ENCODE results near the gene OSBPL3. TPM values are rescaled to one million over a fixed set of nuclear protein-coding genes. Genes with fewer than 3 reads are reported as not detected.

The OSBPL3 gene
- total RNA-seq, 1 experiment from 2014 or later = 7.1 TPM

DNA sequence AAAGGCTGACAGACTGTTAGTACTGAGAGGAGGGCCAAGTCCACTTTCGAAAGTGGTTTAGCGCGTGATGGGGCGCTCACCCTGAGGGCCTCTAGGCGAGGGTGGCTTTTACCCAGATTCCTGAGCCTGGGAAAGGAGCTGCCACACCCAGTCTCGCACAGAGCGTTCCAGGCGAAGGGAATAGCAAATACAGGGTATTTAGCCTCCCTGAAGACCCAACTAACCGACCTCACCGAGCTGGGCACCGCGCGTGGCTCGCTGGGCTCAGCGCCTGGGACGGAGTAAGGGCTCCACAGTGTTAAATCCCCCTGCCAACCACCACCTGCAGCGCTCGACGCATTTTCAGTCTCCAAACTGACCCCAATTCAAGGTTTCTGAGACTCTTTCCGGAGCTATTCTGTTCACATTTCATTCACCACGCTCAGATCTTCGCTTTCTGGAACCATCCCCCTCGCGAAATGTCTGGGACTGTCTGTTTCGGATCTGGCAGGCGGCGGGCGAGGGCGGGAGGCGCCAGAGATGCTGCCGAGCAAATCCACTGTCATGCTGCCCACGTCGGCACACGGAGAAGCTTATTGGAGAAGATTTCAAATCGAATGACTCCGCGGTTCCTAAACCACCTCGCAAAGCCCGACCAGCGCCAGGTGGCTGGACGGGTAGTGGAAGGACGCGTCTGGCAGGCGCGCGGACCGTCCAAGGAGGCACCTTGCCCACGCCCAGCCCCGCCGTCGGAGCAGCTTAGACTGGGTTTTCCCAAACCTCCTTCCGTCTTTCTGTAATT, 1.4 kb upstream of the OSBPL3 start:
- no peak for DNase-seq (ENCODE audit: low spot score)
- in situ Hi-C loops (cut with HindIII; ENCODE audit: low sequenced_read_pairs) = no loop called here

DNA sequence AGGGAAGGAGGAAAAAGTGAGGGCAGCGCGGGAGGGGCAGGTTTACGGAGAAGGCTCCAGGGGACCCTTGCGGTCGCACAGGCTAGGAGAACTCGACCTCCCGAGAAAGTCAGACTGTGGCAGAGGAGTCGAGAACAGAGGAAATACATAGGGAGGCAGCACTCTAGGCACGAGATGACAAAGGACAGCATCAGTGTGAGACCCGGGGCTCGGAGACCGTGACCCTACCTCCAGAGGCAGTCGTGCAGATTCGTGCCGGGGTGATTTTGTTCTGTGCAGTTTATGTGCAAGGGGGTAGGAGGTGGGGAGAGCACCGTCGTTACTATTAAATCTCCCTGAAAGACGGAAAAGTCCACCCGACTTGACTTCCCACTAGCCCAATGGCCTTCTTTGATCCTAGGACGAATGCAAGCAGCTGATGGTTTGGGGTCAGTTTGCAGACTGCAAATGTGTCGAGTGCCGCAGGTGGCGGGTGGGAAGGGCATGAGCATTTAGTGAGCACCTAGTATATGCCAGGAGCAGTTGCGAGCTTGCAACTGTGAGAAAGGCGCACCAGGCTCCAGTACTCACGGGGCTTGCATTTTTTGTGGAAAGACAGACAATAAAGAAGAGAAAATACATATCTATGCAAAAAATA, 674 bp upstream of the OSBPL3 start:
- in situ Hi-C loops (cut with HindIII; ENCODE audit: low sequenced_read_pairs) = no loop called here
- no peak for DNase-seq (ENCODE audit: low spot score)

DNA sequence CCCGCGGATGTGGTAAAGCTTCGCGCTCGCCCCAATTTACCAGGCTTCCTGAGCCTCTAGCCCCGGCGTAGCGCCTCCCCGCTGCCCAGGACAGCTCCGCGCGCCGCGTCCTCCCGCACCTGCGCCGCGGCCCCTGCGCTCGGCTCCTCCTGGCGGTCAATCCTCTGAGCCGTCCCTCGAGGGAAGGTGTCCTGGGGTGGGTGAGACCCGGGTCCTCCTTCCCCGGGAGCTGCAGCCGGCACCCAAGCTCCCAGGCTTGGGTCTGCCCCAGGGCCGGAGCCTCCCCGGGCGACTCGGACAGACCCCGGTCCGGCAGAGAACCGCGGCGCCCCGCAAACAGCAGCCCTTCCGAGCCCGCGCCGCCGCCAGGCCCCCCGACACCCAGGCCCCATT, 512 bp downstream of the OSBPL3 start:
- in situ Hi-C loops (cut with HindIII; ENCODE audit: low sequenced_read_pairs) = no loop called here
- no peak for DNase-seq (ENCODE audit: low spot score)

DNA sequence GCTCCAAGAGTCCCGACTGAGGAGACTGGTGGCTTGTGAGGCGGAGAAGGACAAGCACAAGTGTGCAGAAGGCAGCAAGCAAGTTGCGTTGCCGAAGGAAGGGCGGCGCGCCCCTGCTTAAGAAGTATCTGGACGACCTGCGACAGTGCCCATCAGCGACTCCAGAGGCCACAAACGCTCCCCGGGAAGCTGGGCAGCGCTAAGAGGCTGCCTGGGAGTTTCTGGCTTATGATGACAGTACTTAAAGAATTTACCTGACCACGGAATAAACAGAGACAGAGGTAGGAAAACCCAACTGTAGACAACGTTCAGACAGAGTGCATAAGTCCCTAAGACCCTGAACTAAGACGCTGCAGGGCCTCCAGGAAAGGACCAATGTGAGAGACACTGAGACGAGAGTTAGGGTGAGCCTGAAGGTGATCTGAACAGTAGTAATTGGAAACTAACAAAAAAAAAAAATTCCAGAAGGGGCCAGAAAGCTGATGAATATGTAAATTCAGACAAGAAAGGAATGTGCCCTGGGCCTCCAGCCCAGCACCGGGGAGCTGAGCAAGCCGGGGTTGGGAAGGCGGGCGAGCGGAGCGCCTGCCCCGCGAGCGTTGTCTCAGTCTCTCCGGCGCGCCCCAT, 1.0 kb downstream of the OSBPL3 start:
- peak; percentile 12 for DNase-seq (ENCODE audit: low spot score)
- in situ Hi-C loops (cut with HindIII; ENCODE audit: low sequenced_read_pairs) = no loop called here

DNA sequence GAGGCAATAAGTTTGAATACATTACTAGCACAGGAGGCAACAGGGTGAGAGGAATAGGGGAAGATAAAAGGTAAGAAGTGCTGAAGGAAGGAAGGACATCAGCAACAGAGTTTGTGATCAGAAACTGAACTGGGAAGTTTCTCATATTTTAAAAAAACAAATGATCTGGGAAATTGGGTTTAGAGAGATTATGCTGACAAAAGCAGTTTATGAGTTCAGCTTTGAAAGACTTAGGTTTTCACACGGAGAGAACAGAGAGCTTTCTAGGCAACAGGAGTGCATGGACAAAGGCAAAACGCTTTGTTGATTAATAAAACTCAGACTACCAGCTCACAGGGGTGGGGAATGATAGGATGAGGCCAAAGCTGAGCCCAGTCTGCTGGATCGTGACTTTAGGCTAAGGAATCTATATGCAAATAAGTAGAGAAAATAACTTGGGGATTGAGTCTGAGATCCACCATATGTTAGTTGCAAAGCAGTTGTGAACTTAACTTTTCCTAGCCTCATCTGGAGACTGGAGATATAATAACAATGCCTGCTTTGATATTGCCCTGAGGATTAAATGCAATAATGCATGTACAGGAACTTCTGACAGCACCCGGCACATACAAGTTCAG, 4.2 kb downstream of the OSBPL3 start:
- no peak for DNase-seq (ENCODE audit: low spot score)
- in situ Hi-C loops (cut with HindIII; ENCODE audit: low sequenced_read_pairs) = no loop called here

DNA sequence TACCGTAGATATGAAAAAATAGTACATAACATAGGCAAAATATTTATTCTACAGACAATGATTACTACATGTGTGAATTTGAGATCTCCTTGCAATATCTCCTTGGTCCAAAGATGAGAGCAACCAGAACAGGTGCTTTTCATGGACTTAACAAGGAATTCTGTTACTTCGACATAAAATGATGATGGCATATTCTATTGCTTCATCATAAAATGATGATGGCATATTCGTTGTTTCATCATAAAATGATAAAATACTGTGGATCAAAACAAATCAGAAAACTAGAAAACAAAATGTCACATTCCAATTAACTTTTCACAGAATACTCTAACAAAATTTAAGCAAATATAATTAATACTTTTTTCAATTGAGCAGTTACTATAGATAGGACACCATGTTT, 4.8 kb downstream of the OSBPL3 start:
- DNase-seq (ENCODE audit: low spot score) = no peak
- in situ Hi-C loops (cut with HindIII; ENCODE audit: low sequenced_read_pairs) = no loop called here

DNA sequence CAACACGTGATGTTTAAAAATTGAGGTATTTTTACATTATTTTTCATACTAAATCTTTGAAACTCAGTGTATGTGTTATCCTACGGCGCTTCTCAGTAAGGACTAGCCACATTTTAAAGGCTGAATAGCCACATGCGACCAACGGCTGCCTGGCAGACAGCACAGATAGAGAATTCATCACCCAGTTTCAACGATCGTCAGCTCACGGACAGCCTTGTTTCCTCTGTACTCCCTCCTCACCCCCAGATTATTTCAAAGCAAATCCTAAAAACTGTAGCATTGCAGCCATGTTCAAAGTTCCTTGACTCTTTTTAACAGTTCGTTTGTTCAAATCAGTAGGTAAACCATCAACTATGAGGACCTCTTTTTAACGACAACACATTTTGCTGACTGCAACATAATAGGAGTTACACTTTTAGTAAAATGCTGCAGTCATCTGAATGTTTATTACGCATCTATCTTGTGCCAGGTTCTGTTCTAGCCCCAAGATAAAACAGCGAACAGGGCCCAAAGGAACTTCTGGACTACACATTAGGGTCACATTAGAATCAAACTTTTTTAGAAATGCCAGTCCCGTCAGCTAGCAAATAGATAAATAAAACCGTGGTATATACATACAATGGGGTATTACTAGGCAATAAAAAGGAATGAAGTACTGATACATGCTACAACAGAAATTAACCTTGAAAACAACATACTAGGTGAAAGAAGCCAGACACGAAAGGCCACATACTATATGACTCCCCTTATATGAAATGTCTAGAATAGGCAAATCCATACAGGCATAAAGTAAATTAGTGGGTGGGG, 5.7 kb downstream of the OSBPL3 start:
- in situ Hi-C loops (cut with HindIII; ENCODE audit: low sequenced_read_pairs) = no loop called here
- DNase-seq (ENCODE audit: low spot score) = no peak

DNA sequence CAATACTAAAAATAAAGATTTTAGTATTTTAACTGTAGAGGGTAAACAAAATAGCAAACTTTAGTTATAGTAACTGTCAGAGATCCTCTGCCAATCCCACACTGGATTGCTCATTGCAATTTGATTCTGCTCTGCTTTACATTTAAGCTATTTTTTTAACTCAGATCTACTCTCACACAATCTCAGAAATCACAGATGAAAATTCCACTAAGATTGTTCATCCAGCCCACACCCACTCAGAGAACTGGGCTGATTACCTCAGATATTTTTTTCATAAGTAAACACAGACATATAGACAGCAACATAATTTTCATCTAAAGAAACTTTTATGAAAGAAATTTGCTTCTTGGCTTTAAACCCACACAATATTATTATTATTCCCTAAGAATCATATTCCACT, 7.0 kb downstream of the OSBPL3 start:
- in situ Hi-C loops (cut with HindIII; ENCODE audit: low sequenced_read_pairs) = no loop called here
- DNase-seq (ENCODE audit: low spot score) = no peak

DNA sequence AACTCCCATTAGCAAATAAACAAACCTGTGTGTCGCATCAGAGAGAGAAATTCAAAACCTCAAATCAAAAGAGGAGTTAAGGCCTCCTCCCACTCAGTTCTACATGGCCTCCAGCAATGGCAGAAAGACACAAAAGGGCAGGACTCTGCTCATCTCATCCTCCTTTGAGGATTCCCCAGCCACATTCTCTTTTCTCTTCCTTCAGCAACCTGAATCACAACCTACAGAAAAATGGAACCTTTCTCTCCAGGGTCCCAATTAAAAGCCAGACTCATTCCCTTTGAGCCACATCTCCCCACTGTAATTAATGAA, 7.9 kb downstream of the OSBPL3 start:
- in situ Hi-C loops (cut with HindIII; ENCODE audit: low sequenced_read_pairs) = no loop called here
- no peak for DNase-seq (ENCODE audit: low spot score)

DNA sequence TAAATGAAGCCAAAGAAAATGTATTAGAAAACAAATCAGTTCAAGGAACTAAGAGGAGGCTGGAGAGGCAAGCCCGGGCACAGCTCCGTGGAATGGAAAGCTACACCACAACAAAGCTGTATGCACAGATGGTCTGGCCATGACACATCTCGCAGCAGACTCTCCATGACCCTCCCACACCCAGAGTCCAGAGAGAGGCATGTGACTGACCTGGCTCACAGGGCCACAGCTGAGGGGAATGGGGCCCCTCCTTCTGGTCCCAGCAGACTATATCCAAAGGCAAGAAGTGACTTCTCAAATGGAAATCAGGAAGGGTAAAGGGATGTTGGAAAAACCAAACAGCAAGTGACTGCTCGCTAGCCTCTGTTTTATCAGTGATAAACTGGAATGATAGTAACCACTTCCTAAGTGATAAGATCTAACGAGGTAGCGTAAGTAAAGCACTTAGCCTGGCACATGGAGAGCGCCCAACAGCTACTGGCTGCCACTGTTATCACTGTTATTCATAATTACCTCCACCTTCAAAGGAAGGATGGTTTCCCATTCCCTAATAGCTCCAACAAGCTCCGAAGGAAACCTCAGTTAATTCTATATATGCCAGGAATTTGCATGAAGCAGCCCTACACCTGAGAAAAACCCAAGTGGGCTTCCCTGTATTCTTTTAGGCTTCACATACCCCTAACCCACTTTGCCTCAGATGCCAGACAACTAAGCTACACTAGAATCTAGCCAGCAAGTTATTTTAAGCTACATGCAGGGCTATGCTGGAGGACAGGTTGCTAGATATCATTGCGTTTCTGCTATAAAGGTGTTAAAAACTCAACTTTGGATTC, 8.4 kb downstream of the OSBPL3 start:
- DNase-seq (ENCODE audit: low spot score) = no peak
- in situ Hi-C loops (cut with HindIII; ENCODE audit: low sequenced_read_pairs) = no loop called here

DNA sequence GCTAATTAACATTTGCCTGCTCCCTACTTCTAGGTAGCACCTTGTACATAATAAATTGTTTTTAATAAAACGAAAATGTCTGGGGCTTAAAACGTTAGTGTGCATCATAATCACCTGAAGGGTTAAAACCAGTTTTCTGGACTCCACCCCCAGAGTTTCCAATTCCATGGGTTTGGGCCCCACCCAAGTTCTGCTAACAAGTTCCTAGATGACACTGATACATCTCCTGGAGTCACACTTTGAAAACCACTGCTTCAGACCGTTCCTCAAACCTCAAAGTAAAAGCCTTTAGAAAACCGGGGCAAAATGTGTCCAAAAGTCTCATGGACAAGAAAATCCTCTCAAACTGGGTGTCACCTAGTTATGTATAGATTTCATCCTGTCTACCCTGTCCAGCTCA, 9.3 kb downstream of the OSBPL3 start:
- no peak for DNase-seq (ENCODE audit: low spot score)
- in situ Hi-C loops (cut with HindIII; ENCODE audit: low sequenced_read_pairs) = no loop called here

DNA sequence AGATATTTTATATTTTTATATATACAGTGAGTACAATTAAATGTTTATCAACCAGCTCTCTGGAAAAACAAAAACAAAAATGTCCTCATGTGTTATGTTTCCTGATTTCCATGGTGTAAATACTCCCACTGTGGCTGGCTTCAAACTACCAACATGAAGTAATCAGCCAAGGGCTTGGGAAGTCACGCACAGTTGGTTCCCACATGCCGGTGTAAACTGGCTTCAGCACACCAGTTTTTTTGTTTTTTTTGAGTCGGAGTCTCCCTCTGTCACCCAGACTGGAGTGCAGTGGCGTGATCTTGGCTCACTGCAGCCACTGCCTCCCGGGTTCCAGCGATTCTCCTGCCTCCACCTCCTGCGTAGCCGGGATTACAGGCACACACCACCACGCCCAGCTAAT, 11.8 kb downstream of the OSBPL3 start:
- in situ Hi-C loops (cut with HindIII; ENCODE audit: low sequenced_read_pairs) = no loop called here

DNA sequence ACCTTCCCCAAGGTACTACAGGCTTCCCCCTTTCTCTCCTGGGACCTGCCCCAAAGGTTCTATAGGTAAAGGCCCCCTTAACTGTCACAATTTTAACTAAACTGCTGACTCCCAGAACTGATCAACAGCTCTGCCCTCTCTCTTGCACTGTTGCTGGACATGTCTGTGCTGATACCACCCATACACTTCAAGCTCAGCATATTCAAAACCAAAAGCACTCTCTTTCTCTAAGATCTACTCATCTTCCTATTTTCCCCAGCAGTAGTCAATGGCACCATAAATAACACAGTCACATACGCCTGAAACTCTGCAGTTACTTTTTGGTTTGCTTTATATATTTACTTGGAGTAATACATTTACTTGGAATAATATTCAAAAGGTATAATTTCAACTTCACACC, 12.3 kb downstream of the OSBPL3 start:
- no peak for DNase-seq (ENCODE audit: low spot score)
- in situ Hi-C loops (cut with HindIII; ENCODE audit: low sequenced_read_pairs) = no loop called here

More for the DNA sequence above, 11.8 kb downstream of the OSBPL3 start:
- DNase-seq (ENCODE audit: low spot score) = no peak

DNA sequence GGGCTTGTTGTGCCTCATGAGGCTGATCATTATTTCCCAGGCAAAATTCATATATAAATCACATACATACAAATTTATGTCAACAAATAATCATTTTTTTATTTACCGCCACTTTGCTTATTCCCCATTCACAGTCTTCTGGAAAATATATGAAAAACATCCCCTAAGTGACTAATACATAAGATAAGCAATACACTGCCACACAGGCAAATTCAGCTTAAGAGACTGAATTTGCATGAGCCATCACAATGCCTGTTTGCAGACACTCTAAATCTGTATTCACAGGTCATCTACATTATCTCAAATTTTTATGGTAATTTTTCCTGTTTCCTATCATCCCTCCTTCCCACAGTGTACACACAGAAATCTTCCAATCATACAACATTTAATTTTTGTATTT, 13.2 kb downstream of the OSBPL3 start:
- in situ Hi-C loops (cut with HindIII; ENCODE audit: low sequenced_read_pairs) = no loop called here
- DNase-seq (ENCODE audit: low spot score) = no peak

DNA sequence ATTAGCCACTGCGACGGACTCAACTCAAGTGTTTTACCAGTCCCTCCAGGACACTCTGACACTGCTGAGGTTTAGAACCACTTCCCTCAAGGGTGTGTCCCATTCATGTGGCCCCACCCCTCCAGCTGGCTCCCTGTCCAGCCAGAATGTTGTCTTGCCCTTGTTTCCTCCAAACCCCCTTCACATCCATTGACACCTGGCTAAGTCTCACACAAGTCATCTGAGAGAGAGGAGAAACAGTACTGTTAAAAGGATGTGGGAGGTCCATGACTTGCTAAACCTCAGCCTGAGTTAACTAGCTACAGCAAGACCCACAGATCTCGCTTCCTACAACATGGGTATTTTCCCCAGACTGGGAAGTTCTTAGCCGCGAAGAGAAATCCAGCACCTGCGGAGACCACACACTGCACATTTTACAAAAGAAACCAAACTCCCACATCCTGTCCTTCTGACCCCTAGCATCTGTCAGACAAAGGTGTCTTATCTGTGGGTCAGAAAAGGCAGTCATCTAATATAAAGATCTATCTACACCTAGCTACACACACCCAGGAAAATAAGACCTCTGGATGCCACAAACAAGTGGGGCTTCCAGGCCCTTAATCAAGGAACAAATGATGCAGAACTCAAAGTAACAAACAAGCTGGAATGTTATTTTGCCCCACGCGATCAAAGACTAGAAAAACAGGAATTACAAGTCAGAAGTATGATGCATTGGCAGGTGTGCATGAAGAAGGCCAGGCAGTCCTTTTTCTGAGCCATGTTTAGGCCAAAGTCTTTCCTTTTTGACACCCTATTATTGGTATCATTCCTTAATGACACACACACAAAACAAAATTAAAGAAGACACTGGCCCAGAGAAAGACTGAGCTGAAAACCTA, 13.9 kb downstream of the OSBPL3 start:
- DNase-seq (ENCODE audit: low spot score) = no peak
- in situ Hi-C loops (cut with HindIII; ENCODE audit: low sequenced_read_pairs) = no loop called here

DNA sequence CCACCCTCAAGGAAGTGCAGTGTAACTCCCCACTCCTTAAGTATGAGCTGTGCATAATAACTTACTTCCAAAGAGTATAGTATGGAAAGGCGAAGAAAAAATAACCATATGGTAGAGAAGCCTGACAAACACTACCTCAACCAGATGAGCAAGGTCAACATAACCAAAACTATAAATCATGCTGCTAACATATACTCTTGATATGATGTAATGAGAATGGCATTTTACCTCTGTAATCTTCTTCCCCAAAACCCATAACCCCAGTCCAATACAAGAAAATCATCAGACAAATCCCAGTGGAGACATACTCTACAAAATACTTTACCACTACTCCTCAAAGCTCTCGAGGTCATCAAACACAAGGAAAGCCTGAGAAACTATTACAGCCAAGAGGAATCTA, 15.8 kb downstream of the OSBPL3 start:
- DNase-seq (ENCODE audit: low spot score) = no peak
- in situ Hi-C loops (cut with HindIII; ENCODE audit: low sequenced_read_pairs) = no loop called here

DNA sequence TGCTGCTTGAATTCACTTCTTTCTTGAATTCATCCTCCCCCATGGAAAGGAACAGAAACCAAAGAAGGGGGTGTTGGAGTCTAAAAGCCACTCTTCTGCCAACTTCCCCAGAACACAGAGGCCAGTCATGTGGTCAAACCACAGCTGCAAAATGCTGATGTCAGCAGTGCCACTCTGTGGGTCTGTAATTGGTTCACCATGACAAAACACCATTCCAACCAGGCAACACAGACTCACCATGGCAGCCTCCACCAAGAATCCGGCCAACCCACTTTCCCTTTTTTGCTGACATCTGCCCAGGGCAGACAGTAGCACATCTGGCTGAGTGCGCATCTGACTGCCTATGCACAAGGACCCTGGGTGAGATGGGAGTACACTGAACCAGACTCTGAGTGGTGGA, 16.8 kb downstream of the OSBPL3 start:
- peak; percentile 19 for DNase-seq (ENCODE audit: low spot score)
- in situ Hi-C loops (cut with HindIII; ENCODE audit: low sequenced_read_pairs) = no loop called here

DNA sequence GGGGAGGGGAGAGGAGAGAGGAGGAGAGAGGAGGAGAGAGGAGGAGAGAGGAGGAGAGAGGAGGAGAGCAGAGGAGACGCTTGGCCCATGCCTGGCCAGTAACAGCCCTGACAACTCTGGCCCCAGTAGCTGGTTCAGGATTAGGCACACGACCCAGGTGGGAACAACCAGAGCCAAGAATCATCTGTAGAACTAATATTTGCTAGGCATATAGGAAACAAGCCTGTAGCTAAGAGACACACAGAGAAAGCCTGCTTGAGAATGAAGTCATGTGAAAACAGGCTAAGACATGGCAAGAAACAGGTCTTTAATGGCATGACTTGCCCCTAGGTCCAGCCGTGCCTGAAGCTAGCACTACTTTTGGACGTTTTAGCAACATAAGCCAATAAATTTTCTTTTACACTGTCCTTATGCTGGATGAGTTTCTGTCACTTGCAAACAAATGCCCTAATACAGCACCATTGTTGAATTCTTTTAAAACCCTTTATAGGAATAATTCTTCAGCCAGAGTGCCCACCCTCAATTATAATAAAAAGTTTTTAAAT, 17.5 kb downstream of the OSBPL3 start:
- in situ Hi-C loops (cut with HindIII; ENCODE audit: low sequenced_read_pairs) = no loop called here
- no peak for DNase-seq (ENCODE audit: low spot score)
